ENCODE measurements around the gene SRSF10. TPM values are rescaled to one million over a fixed set of nuclear protein-coding genes. Genes with fewer than 3 reads are reported as not detected.

The SRSF10 gene
- total RNA-seq, 4 donors from 2014 or later, result 158 to 193 (median 172) TPM

DNA sequence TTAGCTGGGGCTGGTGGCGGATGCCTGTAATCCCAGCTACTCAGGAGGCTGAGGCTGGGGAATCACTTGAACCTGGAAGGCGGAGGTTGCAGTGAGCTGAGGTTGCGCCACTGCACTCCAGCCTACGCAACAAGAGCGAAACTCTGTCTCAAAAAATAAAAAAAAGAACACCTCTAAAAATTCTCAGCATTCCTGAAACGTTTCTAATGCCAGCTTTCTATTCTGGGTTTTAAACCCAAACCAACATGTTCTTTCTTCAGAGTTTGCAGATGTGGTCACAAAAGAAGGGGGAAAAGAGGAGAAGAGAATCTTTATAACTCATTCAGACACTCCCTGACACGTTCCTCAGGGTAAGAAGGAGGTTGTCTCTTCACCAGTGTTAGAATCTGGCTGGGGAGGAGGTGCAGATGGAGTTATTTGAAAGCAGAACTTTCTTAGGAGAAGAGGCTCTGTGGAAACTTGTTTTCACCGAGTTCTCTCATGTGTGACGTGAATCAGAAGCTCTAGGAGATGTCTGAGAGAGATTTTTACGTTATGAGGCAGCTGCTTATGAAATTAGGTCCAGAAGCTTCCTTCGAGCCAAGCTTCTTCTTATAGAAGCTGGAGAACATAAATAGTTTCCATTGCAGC, 49.2 kb downstream of the SRSF10 start:
- 19 to 26% methylated on average over 11 of the region's 11 CpGs for WGBS, 2 donors
- H3K4me3 ChIP-seq (replicated peaks in 1 of 3), result no peak overlapping the region

DNA sequence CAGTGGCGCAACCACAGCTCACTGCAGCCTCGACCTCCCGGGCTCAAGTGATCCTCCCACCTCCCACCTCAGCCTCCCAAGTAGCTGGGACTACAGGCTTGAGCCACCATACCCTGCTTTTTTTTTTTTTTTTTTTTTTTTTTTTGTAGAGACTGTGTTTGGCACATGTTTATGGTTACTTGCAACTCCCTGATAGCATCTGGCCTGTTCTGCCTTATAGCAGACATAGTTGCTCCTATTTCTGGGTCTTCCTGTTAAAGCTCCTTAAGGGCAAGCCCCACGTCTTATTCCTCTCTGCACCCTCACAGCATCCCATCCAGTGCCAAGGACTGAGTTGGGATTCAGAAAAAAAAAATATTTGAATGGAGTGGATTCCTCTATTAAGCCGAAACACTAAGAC, 49.9 kb downstream of the SRSF10 start:
- Histone ChIP-seq H3K27me3 (no peaks in the 10 kb centered on the region), H3K36me3 (no peaks in the 10 kb centered on the region), H3K27ac (peak overlapping the region; percentile 93 to 98 (median 94)), H3K4me1 (peaks cover 4 to 34% of the 10 kb centered on the region in 2 donors), H3K9me3 (no peaks in the 10 kb centered on the region), H3K4me3 (replicated peaks in 1 of 3) (no peak overlapping the region)
- 82 to 86% methylated on average over 5 of the region's 5 CpGs for WGBS, 2 donors
- TF ChIP-seq, protein P1, sequence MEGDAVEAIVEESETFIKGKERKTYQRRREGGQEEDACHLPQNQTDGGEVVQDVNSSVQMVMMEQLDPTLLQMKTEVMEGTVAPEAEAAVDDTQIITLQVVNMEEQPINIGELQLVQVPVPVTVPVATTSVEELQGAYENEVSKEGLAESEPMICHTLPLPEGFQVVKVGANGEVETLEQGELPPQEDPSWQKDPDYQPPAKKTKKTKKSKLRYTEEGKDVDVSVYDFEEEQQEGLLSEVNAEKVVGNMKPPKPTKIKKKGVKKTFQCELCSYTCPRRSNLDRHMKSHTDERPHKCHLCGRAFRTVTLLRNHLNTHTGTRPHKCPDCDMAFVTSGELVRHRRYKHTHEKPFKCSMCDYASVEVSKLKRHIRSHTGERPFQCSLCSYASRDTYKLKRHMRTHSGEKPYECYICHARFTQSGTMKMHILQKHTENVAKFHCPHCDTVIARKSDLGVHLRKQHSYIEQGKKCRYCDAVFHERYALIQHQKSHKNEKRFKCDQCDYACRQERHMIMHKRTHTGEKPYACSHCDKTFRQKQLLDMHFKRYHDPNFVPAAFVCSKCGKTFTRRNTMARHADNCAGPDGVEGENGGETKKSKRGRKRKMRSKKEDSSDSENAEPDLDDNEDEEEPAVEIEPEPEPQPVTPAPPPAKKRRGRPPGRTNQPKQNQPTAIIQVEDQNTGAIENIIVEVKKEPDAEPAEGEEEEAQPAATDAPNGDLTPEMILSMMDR (IDR thresholded peaks at IDR 0.05), result no peak
- intact Hi-C loops (cut with DNase I), result no loop called here
- no peak for DNase-seq

More for the DNA sequence above, 49.2 kb downstream of the SRSF10 start:
- Histone ChIP-seq H3K36me3 (no peaks in the 10 kb centered on the region), H3K9me3 (no peaks in the 10 kb centered on the region), H3K4me1 (peaks cover 4 to 34% of the 10 kb centered on the region in 2 donors), H3K27me3 (no peaks in the 10 kb centered on the region), H3K27ac (peak overlapping the region; percentile 93 to 98 (median 94))
- TF ChIP-seq, protein P1 (IDR thresholded peaks at IDR 0.05), result no peak
- TF ChIP-seq POLR2A (IDR thresholded peaks at IDR 0.05), result peak in 1 of 2 donors; percentile 57
- peak; percentile 77 to 80 for DNase-seq
- intact Hi-C loops (cut with DNase I), result no loop called here

DNA sequence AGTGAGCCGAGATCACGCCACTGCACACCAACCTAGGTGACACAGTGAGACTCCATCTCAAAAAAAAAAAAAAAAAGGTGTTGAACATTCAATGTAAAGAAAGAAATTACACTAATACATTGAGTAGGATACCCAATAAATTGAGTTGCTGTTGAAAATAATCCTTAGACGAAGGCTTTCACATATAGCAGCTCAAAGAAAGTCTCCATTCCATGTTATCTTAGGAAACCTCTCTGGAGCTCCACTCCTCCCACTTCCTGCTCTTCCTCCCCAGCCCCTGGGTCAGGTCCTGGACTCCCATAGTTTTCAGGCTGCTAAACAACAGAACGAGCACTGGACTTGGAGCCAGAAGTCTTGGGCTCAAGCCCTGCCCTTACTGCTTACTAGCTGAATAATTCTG, 51.3 kb downstream of the SRSF10 start:
- no peak for TF ChIP-seq POLR2A (IDR thresholded peaks at IDR 0.05)
- TF ChIP-seq, protein P1 (IDR thresholded peaks at IDR 0.05), result no peak

DNA sequence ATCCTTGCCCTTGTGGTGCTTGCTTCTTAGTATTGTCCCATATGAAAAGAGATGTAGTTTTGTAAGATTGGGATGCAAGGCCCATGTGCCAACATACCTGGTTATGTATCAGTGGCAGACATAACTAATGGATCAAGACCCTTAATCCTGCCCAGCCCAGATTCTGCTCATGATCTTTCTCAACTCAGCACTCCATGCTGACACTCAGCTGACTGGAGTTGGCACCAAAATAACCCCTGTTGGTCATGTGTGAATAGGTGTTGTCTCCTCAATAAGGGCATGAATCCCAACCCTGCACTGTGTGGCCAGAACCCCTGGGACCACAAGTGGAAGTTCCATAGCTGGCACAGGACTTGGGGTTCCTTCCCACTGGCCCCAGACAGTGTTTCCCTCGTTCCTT, 53.0 kb downstream of the SRSF10 start:
- H3K4me1 ChIP-seq, result peaks cover 10 to 37% of the 10 kb centered on the region in 2 donors
- peak overlapping the region; percentile 73 to 80 (median 79) for H3K27ac ChIP-seq
- no peak overlapping the region for H3K4me3 ChIP-seq (replicated peaks in 1 of 3)
- no peaks in the 10 kb centered on the region for H3K27me3 ChIP-seq
- 67% methylated on average over 1 of the region's 1 CpG for WGBS, 2 donors
- TF ChIP-seq, protein P1 (IDR thresholded peaks at IDR 0.05), result peak in 2 of 6 experiments; percentile 2 to 10
- TF ChIP-seq POLR2A (IDR thresholded peaks at IDR 0.05), result no peak
- peak; percentile 47 to 65 for DNase-seq
- no peaks in the 10 kb centered on the region for H3K9me3 ChIP-seq
- H3K36me3 ChIP-seq, result no peaks in the 10 kb centered on the region
- intact Hi-C loops (cut with DNase I), result no loop called here

More for the DNA sequence above, 51.3 kb downstream of the SRSF10 start:
- WGBS, 2 donors, result 83 to 88% methylated on average over 4 of the region's 4 CpGs
- H3K4me1 ChIP-seq, result peaks cover 8 to 38% of the 10 kb centered on the region in 2 donors
- DNase-seq, result no peak
- no peaks in the 10 kb centered on the region for H3K9me3 ChIP-seq
- intact Hi-C loops (cut with DNase I), result no loop called here
- peak overlapping the region in 1 of 3 donors; percentile 79 for H3K27ac ChIP-seq
- no peaks in the 10 kb centered on the region for H3K27me3 ChIP-seq
- no peak overlapping the region for H3K4me3 ChIP-seq (replicated peaks in 1 of 3)
- no peaks in the 10 kb centered on the region for H3K36me3 ChIP-seq

DNA sequence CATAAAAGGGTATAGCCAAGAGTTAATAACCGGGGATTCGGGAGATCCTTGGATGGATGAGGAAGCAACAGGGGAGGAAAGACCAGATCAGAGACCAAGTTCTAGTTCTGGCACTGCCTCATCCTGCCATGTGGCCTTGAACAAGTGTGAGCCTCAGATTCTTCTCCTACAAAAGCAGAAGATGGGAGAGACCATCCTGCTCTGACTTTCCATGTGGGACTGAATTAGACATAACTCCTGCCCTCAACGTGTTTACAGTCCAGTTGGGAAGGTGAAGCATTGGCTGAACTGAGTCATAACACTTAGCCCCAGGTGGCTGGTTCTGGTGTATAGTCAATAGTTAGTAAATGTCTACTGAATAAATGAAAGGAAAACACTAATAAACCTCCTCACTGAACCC, 54.8 kb downstream of the SRSF10 start:
- no peaks in the 10 kb centered on the region for H3K27me3 ChIP-seq
- no peak for DNase-seq
- H3K4me3 ChIP-seq (replicated peaks in 1 of 3), result no peak overlapping the region
- H3K4me1 ChIP-seq, result peaks cover 5 to 34% of the 10 kb centered on the region in 2 donors
- peak overlapping the region in 1 of 3 donors; percentile 6 for H3K27ac ChIP-seq
- WGBS, 2 donors, result 90 to 97% methylated on average over 3 of the region's 3 CpGs
- TF ChIP-seq, protein P1 (IDR thresholded peaks at IDR 0.05), result no peak
- no peak for TF ChIP-seq POLR2A (IDR thresholded peaks at IDR 0.05)
- no peaks in the 10 kb centered on the region for H3K36me3 ChIP-seq
- no peaks in the 10 kb centered on the region for H3K9me3 ChIP-seq
- intact Hi-C loops (cut with DNase I), result no loop called here
